Mesenchymal stem cell (in vitro differentiated cells and primary cell): Measurements from ENCODE around the gene PDE1A.
"Not testable (repeated sequence)": the region's sequence is repeated elsewhere in the genome, so short reads cannot be mapped to it uniquely, and the experiment has no call there.

ENCODE experiments used
- DNase-seq: peaks from one replicate; pipeline ENCODE4 v3.0.0-alpha.2; 2013
- H2AFZ ChIP-seq: one replicate; pipeline ENCODE4 v1.6.1; 2013; ENCODE audit warnings: low read depth, mild to moderate bottlenecking, control low read depth, inconsistent platforms, low read length, moderate library complexity
- H2AK5ac ChIP-seq: 2 replicates; pipeline ENCODE4 v1.6.1; 2013; ENCODE audit warnings: low read length, moderate library complexity, mild to moderate bottlenecking, inconsistent platforms; ENCODE audit not compliant: severe bottlenecking
- H2BK120ac ChIP-seq: one replicate; pipeline ENCODE4 v1.6.1; 2013; ENCODE audit warnings: low read depth, mild to moderate bottlenecking, inconsistent platforms, low read length, moderate library complexity
- H2BK12ac ChIP-seq, 2 experiments: one replicate each; pipeline ENCODE4 v1.6.1; 2013; ENCODE audit warnings: inconsistent platforms in 2 of 2, low read length in 2 of 2, mild to moderate bottlenecking in 2 of 2, moderate library complexity in 2 of 2, control low read depth in 1 of 2
- H2BK15ac ChIP-seq: one replicate; pipeline ENCODE4 v1.6.1; 2013; ENCODE audit warnings: mild to moderate bottlenecking, low read depth, inconsistent platforms; ENCODE audit not compliant: poor library complexity, severe bottlenecking
- H2BK5ac ChIP-seq: 2 replicates; pipeline ENCODE4 v1.6.1; 2013; ENCODE audit warnings: low read depth, mild to moderate bottlenecking, low read length, control low read depth, inconsistent platforms; ENCODE audit not compliant: poor library complexity, severe bottlenecking
- H3K14ac ChIP-seq, 2 experiments: one replicate each; pipeline ENCODE4 v1.6.1; 2013; ENCODE audit warnings: inconsistent platforms in 2 of 2, low read length in 2 of 2, control low read depth in 1 of 2, mild to moderate bottlenecking in 1 of 2, moderate library complexity in 1 of 2
- H3K18ac ChIP-seq, 2 experiments: one replicate each; pipeline ENCODE4 v1.6.1; 2013; ENCODE audit warnings: inconsistent platforms in 2 of 2, low read length in 2 of 2, control low read depth in 1 of 2, low read depth in 1 of 2, mild to moderate bottlenecking in 1 of 2
- H3K23ac ChIP-seq, 2 experiments: one replicate each; pipeline ENCODE4 v1.6.1; 2013; ENCODE audit warnings: inconsistent platforms in 2 of 2, low read length in 2 of 2, mild to moderate bottlenecking in 2 of 2, moderate library complexity in 2 of 2, control low read depth in 1 of 2
- H3K27ac ChIP-seq: 2 replicates; pipeline ENCODE4 v1.5.1; 2013; ENCODE audit warnings: mild to moderate bottlenecking, moderate library complexity, low read length, control low read depth, inconsistent platforms; ENCODE audit not compliant: poor library complexity, severe bottlenecking
- H3K27me3 ChIP-seq, 2 experiments: 2 replicates each; pipeline versions ENCODE4 v1.6.1 to v1.7.0; 2013; ENCODE audit warnings: low read length in 2 of 2, mild to moderate bottlenecking in 2 of 2, moderate library complexity in 2 of 2, control low read depth in 1 of 2, inconsistent platforms in 1 of 2; ENCODE audit not compliant: control insufficient read depth in 1 of 2, insufficient read depth in 1 of 2
- H3K36me3 ChIP-seq, 2 experiments: 2 replicates each; pipeline versions ENCODE4 v1.6.1 to v1.7.0; 2013; ENCODE audit warnings: low read length in 2 of 2, control low read depth in 1 of 2, inconsistent platforms in 1 of 2, low read depth in 1 of 2, mild to moderate bottlenecking in 1 of 2; ENCODE audit not compliant: insufficient read depth in 2 of 2, control insufficient read depth in 1 of 2
- H3K4ac ChIP-seq, 2 experiments: one replicate each; pipeline ENCODE4 v1.6.1; 2013; ENCODE audit warnings: inconsistent platforms in 2 of 2, low read length in 2 of 2, mild to moderate bottlenecking in 2 of 2, moderate library complexity in 2 of 2, control low read depth in 1 of 2, low read depth in 1 of 2
- H3K4me1 ChIP-seq: 2 replicates; pipeline ENCODE4 v1.6.1; 2013; ENCODE audit warnings: low read depth, low read length, control low read depth; ENCODE audit not compliant: control insufficient read depth, insufficient read depth
- H3K4me2 ChIP-seq: 2 replicates; pipeline ENCODE4 v1.6.1; 2013; ENCODE audit warnings: low read length, mild to moderate bottlenecking, inconsistent platforms; ENCODE audit not compliant: poor library complexity, severe bottlenecking
- H3K4me3 ChIP-seq, 2 experiments: 2 replicates each; pipeline versions ENCODE4 v1.5.1 to v1.7.0; 2013; ENCODE audit warnings: low read length in 2 of 2, mild to moderate bottlenecking in 2 of 2, control low read depth in 1 of 2, low read depth in 1 of 2; ENCODE audit not compliant: insufficient read depth in 1 of 2
- H3K79me1 ChIP-seq: replicated peaks from 2 replicates; pipeline ENCODE4 v1.6.1; 2013; ENCODE audit warnings: mild to moderate bottlenecking, control low read depth, low read length, inconsistent platforms; ENCODE audit not compliant: poor library complexity, severe bottlenecking
- H3K9ac ChIP-seq: 2 replicates; pipeline ENCODE4 v1.7.0; 2013; ENCODE audit warnings: mild to moderate bottlenecking, low read length, moderate library complexity
- H3K9me3 ChIP-seq: 2 replicates; pipeline ENCODE4 v1.7.0; 2013; ENCODE audit warnings: mild to moderate bottlenecking, low read length; ENCODE audit not compliant: control insufficient read depth
- H4K8ac ChIP-seq: one replicate; pipeline ENCODE4 v1.6.1; 2013; ENCODE audit warnings: inconsistent platforms, mild to moderate bottlenecking, low read length, moderate library complexity
- H4K91ac ChIP-seq: one replicate; pipeline ENCODE4 v1.6.1; 2013; ENCODE audit warnings: mild to moderate bottlenecking, low read length, inconsistent platforms
- WGBS: methylation state at CpG from one replicate; pipeline ENCODE4 v1.1.7; 2013; ENCODE audit warnings: mixed read lengths; 5-methylcytosine and 5-hydroxymethylcytosine counted together

The PDE1A gene

DNA sequence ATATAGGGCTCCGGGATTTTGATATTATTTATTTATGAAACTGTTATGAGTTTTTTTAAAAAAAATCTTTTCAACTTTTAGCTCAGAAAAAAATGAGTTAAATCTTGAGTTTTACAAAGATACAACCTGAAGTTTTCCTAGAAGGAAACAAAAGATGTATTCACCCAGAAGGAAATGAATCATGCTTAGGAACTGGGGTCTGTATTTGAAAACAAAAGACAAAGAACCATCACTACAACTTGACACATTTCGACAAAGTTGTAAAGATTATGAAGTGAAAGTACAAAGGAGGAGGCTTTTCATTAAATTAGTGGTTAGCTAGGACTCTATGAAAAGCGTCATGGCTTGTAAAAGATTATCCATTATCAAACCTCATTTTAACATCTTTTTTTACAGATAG lies 143.3 kb downstream of the PDE1A start:
- no peak for DNase-seq
- H3K18ac ChIP-seq: no peak overlapping the region
- no peak overlapping the region for H3K14ac ChIP-seq
- WGBS: no CpG with 5 or more reads among the region's 3 CpGs
- H3K9ac ChIP-seq: no peak overlapping the region
- no peak overlapping the region for H4K8ac ChIP-seq
- no peak overlapping the region for H2BK5ac ChIP-seq
- no peaks in the 10 kb centered on the region for H3K9me3 ChIP-seq
- H2BK12ac ChIP-seq: no peak overlapping the region
- H3K4me1 ChIP-seq: no peaks in the 10 kb centered on the region
- no peak overlapping the region for H3K4me2 ChIP-seq
- no peak overlapping the region for H2BK15ac ChIP-seq
- no peak overlapping the region for H3K23ac ChIP-seq
- H3K27me3 ChIP-seq: no peaks in the 10 kb centered on the region
- H2BK120ac ChIP-seq: no peak overlapping the region
- H3K4ac ChIP-seq: no peak overlapping the region
- H3K27ac ChIP-seq: no peak overlapping the region
- no peak overlapping the region for H2AK5ac ChIP-seq
- H3K79me1 ChIP-seq: no peaks in the 10 kb centered on the region
- H3K4me3 ChIP-seq: no peak overlapping the region
- H4K91ac ChIP-seq: no peak overlapping the region
- no peak overlapping the region for H2AFZ ChIP-seq
- no peaks in the 10 kb centered on the region for H3K36me3 ChIP-seq

DNA sequence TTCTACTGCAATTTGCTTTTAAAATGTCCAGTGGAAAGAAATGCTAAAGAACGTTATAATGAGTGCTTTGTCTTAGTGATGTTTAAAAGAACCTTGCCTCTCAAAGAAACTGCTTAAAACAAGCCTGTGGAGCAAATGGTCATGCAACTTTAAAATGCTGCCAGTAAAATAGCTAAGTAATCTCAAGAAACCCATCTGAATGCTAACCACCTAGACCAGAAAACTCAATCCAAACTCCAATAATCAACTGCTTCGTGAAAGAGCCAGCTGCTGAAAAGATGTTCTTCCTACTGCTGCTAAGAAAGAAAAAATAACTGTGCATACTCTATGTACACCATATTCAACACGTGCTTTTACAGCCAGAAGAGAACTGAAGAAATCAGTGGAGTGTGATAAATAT lies 145.6 kb downstream of the PDE1A start:
- Histone ChIP-seq H3K27me3 (no peaks in the 10 kb centered on the region), H2BK12ac (no peak overlapping the region), H3K4me1 (no peaks in the 10 kb centered on the region), H2BK120ac (no peak overlapping the region), H3K4me2 (no peak overlapping the region), H3K9me3 (peaks cover 13% of the 10 kb centered on the region), H3K36me3 (peaks cover 0 to 4% of the 10 kb centered on the region in 2 experiments), H3K27ac (no peak overlapping the region), H3K4ac (no peak overlapping the region), H3K18ac (no peak overlapping the region), H2AFZ (no peak overlapping the region), H4K91ac (no peak overlapping the region), H2BK15ac (no peak overlapping the region), H3K79me1 (no peaks in the 10 kb centered on the region), H3K23ac (no peak overlapping the region), H3K14ac (no peak overlapping the region), H4K8ac (no peak overlapping the region), H2BK5ac (no peak overlapping the region), H3K4me3 (no peak overlapping the region), H2AK5ac (no peak overlapping the region), H3K9ac (no peak overlapping the region)
- WGBS: 93% methylated on average over 2 of the region's 3 CpGs
- DNase-seq: no peak

DNA sequence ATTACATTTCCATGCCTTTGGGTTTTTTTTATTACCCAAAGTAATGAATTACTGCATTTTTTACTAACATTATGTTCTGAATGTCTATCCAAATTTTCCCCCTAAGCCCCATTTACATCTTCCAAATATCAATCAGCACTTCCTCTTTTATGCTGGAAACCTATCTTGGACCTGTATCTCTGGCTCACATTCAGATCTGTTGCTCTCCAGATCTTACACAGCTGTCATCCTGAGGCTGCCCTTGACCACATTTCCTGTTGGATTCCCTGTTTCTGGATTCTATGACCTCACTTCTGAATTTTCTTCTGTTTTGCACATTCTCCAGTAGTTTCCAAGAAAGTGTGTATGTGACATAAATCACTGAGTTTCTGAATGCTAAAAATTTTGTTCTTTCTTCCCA lies 146.7 kb downstream of the PDE1A start:
- peaks cover 0 to 4% of the 10 kb centered on the region in 2 experiments for H3K36me3 ChIP-seq
- no peak overlapping the region for H3K4ac ChIP-seq
- H3K4me1 ChIP-seq: no peaks in the 10 kb centered on the region
- H2BK5ac ChIP-seq: no peak overlapping the region
- no peaks in the 10 kb centered on the region for H3K79me1 ChIP-seq
- H3K14ac ChIP-seq: no peak overlapping the region
- no peak overlapping the region for H4K8ac ChIP-seq
- no peak overlapping the region for H2AFZ ChIP-seq
- peaks cover 13% of the 10 kb centered on the region for H3K9me3 ChIP-seq
- H4K91ac ChIP-seq: no peak overlapping the region
- no peak overlapping the region for H2BK15ac ChIP-seq
- H3K18ac ChIP-seq: no peak overlapping the region
- no peak overlapping the region for H3K9ac ChIP-seq
- H3K27me3 ChIP-seq: no peaks in the 10 kb centered on the region
- H3K27ac ChIP-seq: no peak overlapping the region
- H2AK5ac ChIP-seq: no peak overlapping the region
- H3K4me3 ChIP-seq: no peak overlapping the region
- H3K23ac ChIP-seq: no peak overlapping the region
- H3K4me2 ChIP-seq: no peak overlapping the region
- no peak overlapping the region for H2BK120ac ChIP-seq
- peak; percentile 73 for DNase-seq
- no peak overlapping the region for H2BK12ac ChIP-seq

DNA sequence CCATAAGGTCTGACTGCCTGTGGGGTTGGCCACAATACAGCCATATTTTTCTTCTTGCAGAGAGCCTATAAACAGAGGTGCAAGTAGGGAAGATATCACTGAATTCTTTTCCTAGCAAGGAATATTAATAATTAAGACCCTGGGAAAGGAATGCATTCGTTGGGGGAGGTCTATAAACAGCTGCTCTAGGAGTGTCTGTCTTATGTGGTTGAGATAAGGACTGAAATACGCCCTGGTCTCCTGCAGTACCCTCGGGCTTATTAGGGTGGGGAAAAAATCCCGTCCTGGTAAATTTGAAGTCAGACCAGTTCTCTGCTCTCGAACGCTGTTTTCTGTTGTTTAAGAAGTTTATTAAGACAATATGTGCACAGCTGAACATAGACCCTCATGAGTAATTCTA lies 150.2 kb downstream of the PDE1A start:
- WGBS: 80% methylated on average over 6 of the region's 6 CpGs
- not testable (repeated sequence) for H3K4me3 ChIP-seq, H3K27me3 ChIP-seq, H3K79me1 ChIP-seq, H4K91ac ChIP-seq, H3K4me2 ChIP-seq, H3K27ac ChIP-seq, H3K9ac ChIP-seq, H3K14ac ChIP-seq, H2BK12ac ChIP-seq, H3K4me1 ChIP-seq, H2AFZ ChIP-seq, H2BK5ac ChIP-seq, DNase-seq, H4K8ac ChIP-seq, H3K23ac ChIP-seq, H2BK120ac ChIP-seq, H3K36me3 ChIP-seq, H3K4ac ChIP-seq, H2AK5ac ChIP-seq, H3K18ac ChIP-seq, H2BK15ac ChIP-seq
- peaks cover 13% of the 10 kb centered on the region for H3K9me3 ChIP-seq
